GM11168 (cell line): ENCODE data around the gene ANAPC7.
"Not testable (repeated sequence)": the region's sequence is repeated elsewhere in the genome, so short reads cannot be mapped to it uniquely, and the experiment has no call there.

Source experiments
- in situ Hi-C: fragments of 300-500 bp; cut with MboI; formaldehyde crosslinking; loops from one replicate; pipeline ENCODE4 v1.12.0; 2022; ENCODE audit warnings: low sequenced_read_pairs; ENCODE audit not compliant: unreplicated experiment

Gene ANAPC7

DNA sequence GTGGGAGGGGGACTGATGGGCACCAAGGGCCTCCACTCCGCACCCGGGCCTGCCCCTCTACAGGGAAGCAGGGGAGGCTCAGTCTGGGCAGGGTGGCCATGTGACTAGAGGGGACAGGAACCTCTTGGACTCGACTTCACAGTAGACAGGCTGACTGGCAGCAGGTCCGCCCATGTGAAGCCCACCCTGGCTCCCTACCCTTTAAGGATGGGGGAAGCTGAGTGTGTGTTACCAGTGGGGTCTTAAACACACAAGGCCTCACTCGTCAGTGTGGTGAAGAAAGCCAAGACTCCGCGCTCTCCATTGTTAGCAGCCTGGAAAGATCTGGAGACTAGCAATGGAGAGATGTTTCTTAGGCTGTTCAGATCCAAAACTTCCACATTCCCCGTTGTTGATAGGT is 52.4 kb downstream of the ANAPC7 start:
- in situ Hi-C loops: no loop called here

DNA sequence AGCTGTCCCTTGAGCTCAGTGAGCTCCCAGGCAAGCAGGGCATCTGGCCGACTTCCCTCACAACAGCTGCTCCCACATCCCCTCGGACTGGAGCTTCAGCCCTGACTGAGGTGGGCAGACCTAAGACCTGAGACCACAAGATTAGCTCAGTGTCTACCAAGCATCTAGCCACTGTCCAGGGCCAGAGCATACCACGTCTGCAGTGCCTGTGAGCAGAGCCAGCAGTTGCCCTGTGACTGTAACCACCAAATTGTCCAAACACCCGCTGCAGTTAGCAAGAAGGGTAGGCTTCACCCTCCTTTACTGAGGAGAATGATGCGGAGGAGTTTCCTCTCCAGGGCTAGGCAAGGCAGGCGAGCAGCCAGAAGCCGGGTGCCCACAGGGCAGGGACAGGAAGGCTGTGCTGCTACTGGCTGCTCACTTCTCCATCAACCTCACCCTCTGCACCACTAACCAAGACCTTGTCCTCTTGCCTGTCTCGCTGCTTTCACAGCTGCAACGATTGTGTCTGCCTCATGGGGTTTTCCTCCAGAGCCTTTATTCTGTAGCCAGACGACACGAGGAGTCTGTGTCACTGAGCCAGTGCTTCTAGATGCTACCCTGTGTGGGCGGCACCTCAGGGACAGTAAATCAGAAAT is 53.9 kb downstream of the ANAPC7 start:
- in situ Hi-C loops: no loop called here

DNA sequence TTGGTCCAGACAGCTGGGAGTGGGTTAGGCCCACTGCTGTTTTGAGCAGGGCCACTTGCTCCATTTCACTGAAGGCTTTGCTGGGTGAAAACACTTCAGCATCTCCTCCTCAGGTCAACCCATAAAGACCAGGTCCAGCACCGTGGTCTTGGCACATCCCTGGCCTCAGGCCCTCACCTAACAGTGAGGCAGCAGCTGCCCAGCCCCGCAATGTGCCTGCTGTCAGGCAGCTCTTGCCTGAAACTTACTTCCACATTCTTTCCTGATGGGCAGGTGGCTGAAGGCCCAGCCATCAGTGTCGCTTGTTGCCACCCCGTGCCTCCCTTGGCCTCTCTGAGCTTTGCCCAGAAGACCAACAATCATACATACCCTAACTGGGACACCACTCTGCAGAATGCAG is 54.4 kb downstream of the ANAPC7 start:
- in situ Hi-C loops: no loop called here

DNA sequence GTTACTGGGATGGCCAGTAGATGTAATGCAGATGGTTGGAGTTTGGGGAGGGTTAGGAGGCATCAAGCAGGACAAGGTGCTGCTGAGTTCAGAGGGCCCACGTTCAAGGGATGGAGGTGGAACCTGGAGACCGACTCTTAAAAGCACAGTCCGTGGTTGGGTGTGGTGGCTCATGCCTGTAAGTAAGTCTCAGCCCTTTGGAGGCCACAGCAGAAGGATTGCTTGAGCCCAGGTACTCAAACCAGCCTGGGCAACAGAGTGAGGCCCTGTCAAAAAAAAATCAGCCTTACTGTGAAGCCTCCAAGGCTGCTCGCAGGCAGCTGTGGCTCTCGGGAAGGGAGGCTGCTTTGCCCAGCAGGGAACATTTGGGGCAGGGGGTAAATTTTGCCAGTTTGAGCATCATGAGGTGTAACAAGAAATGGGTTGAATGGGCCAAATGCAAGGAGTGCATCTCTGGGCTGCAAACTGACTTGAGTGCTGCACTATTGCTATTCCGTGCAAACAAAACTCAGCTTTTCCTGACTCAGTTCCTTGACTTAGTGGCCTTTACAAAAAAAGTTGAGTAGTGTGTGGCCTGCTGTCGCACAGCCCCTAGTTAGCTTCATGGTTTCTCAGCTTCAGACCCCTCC is 55.0 kb downstream of the ANAPC7 start:
- in situ Hi-C loops: no loop called here

DNA sequence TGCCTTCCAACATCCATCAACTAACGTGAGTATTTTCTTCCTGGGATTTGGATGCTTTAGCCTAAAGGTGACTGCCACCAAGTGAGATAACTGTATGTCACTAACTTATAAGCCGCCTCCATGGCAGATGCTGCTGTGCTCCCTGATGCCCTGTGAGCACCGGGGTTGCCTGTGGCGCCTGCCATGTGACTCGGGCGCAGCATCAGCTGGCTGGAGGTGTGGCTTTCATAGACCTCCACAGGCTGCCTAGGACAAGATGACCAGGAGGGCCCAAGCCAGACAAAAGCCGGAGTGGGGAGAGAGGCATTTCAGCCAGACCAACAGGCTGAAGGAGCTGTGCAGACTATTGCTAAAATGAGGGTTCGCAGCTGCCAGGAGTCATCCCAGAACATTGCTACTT is 55.7 kb downstream of the ANAPC7 start:
- in situ Hi-C loops: no loop called here

DNA sequence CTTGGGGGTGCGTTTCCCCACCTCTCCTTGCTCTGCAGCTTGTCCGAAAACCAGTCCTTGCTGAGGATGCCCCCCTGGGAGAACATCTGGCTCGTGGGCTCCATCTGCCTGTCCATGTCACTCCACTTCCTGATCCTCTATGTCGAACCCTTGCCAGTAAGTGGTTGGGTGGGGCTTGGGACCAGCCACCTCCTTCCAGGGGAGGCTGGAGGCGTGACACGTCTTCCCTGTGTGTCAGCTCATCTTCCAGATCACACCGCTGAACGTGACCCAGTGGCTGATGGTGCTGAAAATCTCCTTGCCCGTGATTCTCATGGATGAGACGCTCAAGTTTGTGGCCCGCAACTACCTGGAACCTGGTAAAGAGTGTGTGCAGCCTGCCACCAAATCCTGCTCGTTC is 57.5 kb downstream of the ANAPC7 start:
- in situ Hi-C loops: no loop called here

DNA sequence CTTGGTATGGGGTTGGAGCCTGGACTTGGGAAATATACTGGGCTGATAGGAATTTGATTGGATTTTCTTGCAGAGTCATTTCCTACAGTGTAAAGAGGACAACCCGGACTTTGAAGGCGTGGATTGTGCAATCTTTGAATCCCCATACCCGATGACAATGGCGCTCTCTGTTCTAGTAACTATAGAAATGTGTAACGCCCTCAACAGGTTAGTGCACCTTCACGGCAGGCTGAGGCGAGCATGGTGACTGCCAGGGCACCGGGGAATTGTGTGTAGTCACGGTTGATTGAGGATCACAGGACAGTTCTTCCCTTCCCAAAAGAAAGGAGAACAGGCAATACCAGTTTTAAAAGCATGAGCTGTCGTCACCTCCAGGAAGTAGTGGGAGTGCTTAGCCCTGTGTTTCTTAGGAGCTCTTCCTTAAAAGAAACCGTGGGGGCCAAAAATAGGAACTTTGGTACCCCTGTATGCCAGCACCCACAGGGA is 58.3 kb downstream of the ANAPC7 start:
- in situ Hi-C loops: no loop called here

DNA sequence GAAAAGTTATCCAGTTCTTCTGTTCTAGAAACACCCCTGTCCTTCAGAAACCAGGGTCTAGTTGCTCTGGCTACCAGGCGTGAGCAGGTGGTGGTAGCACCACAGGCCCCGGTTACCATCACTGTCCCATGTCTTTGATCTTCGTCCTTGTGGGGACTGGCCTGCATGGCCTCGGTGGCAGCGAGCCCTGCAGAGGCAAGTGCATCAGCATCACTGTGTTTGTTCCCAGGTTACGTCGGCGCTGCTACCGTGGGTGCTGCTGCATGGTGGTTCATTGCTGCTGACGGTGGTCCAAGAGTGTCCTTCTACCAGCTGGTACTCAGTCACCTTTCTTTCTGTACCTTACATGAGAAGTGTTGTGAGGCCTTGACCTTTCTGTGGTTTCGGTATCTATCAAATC is 58.9 kb downstream of the ANAPC7 start:
- in situ Hi-C loops: no loop called here

DNA sequence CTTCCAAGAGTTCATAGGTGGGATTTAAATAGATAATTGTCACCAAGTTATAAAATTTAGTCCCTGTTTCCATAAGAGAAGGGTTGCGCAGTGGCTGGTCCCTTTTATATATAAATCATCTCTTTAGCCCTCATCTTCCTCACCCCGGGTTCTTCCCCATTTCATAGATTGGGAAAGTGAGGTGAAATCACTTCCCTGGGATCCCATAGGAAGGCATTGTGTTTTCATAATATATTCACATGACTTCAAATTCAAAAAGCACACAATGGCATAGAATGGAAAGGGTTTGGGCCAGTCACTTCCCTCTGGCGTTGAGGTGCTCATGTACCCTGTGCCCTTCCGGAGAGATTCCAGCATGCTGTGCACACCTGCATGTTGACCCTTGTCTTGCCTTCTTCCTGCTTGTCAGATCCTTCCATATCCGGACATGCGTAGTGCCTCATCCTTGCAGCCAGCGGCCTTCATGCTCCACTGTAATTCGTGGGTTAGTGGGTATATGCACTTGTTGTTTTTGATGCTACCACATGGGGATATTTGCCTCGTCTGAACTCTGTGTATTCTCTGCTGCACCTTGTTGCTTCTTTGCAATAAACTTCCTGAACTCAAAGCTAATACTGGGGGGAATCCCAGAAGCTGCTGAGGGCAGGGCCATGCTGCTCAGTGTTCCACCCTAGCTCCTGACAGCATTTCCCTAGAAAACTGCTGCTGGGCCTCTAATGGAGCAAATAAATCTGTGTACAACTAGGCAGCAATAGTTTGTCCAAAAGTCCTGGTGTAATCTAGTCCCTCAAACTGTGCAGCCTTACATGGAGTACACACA is 59.6 kb downstream of the ANAPC7 start:
- in situ Hi-C loops: no loop called here

DNA sequence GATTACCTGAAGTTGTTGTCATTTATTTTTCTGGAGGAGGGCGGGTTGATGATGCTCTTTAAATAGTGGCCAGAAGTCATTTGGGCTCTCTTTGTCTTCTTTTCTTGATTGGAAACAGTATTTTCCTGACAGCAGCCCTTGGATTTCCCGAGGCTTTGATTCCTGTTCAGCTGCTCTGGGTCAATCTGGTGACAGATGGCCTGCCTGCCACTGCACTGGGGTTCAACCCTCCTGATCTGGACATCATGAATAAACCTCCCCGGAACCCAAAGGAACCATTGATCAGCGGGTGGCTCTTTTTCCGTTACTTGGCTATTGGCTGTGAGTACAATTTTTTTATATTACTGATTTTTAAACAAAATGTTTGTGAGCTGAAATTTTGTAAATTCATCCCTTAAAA is 60.4 kb downstream of the ANAPC7 start:
- in situ Hi-C loops: no loop called here

DNA sequence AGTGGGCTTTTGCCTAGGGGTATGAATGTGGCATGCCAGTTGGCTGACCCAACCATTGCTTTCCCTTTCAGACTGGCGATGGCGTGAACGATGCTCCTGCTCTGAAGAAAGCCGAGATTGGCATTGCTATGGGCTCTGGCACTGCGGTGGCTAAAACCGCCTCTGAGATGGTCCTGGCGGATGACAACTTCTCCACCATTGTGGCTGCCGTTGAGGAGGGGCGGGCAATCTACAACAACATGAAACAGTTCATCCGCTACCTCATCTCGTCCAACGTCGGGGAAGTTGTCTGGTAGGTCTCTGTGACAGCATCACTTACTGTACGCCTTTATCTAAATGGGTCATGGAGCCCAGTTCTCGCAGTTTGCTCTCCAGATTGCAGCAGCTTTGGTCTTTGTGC is 61.4 kb downstream of the ANAPC7 start:
- in situ Hi-C loops: no loop called here

DNA sequence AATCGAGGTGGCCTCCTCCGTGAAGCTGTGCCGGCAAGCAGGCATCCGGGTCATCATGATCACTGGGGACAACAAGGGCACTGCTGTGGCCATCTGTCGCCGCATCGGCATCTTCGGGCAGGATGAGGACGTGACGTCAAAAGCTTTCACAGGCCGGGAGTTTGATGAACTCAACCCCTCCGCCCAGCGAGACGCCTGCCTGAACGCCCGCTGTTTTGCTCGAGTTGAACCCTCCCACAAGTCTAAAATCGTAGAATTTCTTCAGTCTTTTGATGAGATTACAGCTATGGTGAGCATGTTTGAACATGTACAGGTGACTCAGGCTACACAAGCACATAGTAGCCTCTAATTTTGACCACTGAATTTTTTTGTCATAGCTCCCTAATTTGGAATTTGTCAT is 62.8 kb downstream of the ANAPC7 start:
- in situ Hi-C loops: no loop called here

DNA sequence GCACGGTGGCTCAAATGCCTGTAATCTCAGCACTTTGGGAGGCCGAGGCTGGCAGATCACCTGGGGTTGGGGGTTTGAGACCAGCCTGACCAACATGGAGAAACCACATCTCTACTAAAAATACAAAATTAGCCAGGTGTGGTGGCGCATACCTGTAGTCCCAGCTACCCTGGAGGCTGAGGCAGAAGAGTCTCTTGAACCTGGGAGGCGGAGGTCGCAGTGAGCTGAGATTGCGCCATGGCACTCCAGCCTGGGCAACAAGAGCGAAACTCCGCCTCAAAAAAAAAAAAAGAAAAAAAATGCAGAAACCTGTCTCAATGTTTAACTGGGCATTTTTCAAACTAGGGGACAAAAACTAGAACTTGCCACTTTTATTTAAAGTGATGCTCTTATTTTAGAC is 63.2 kb downstream of the ANAPC7 start:
- in situ Hi-C loops: not testable (repeated sequence)

DNA sequence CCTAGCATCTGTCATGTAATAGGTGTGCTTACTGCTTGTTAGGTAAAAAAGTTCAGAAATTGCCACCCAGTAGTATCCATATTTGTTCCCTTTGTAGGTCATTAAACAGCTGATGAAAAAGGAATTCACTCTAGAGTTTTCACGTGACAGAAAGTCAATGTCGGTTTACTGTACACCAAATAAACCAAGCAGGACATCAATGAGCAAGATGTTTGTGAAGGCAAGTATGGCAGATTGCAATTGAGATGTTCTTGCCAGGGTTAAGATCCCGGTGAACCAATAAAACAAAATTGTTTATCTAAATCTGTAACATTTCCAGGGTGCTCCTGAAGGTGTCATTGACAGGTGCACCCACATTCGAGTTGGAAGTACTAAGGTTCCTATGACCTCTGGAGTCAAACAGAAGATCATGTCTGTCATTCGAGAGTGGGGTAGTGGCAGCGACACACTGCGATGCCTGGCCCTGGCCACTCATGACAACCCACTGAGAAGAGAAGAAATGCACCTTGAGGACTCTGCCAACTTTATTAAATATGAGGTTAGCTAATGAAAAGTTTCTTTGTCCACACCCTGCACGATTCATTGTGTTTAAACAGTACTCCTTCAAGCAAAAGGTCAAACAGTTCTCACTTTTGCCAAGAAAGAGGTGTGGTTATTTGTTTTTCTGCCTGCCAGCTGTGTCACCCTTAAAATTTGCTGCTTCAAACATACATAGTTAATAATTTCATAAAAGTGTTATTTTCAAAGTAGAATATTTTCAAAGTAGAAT is 64.1 kb downstream of the ANAPC7 start:
- in situ Hi-C loops: no loop called here

DNA sequence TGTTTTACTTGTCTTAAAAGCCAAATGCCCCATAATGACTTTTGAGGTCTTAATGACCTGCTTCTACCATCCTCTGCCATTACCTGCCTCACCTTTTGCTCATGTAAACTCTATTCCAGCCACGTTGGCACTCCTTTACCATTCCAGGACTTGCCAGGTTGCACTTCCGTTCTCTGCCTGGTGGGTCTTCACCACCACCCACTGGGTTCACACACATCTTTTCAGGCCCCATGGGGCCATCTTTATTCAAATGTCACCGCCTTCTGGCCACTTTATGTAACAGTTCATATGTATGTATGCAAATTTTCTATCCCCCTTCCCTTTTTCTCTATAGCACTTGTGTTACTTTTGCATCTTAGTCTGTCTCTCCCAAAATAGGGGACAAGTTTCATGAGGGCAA is 64.8 kb downstream of the ANAPC7 start:
- in situ Hi-C loops: no loop called here

DNA sequence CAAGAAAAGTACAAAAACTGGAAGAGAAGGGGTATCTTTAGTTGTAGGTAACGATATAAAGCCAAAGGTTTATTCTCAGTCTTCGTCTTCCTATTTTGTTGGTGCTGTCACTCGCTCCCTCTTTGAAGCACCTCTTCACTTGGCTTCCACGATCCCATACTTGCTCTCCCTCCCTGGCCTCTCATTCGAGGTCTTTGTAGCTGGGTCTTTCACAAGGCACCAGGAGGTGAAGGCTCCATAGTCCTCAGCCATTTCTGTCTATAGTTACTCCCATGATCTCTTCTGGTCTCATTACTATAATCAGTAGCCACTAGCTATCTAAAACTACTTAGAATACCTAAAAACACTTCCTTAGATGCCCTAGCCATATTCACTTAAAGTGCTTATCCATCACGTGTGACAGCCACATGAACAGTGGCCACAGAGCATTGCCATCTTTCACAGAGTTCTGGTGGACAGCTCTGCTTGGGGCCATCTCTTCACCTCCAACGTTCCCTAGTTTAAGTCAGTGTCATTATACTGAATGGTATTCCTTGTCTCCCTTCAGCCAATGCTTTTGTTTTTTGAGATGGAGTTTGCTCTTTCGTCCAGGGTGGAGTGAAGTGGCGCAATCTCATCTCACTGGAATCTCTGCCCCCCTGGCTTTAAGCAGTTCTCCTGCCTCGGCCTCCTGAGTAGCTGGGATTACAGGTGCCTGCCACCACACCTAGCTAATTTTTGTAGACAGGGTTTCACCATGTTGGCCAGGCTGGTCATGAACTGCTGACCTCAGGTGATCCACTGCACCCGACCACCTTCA is 65.4 kb downstream of the ANAPC7 start:
- in situ Hi-C loops: no loop called here

DNA sequence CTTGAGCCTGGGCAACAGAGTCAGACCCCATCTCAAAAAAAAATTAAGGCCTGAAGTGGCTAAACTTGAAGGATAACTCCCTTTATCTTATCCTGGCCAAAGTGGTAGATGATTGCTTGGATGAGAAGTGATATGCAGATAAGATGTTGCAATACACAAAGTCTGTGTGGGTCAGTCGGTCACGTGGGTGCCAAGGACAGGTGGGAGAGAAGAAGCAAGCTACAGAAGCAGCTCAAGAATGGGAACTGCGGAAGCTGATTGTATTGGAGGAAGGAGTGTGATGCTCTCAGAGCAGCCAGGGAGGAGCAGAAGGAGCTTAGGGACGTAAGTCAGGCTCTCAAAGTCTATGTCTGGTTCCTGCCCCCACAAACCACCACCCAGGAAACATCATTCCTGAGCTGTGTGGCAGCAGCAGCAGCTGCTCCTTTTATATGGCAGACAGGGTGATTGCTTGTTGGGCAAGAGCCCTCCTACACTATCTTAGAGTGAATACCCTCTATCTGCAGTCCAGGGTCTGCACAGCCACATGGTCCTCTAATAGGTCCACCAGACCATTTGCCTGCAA is 67.9 kb downstream of the ANAPC7 start:
- in situ Hi-C loops: no loop called here

DNA sequence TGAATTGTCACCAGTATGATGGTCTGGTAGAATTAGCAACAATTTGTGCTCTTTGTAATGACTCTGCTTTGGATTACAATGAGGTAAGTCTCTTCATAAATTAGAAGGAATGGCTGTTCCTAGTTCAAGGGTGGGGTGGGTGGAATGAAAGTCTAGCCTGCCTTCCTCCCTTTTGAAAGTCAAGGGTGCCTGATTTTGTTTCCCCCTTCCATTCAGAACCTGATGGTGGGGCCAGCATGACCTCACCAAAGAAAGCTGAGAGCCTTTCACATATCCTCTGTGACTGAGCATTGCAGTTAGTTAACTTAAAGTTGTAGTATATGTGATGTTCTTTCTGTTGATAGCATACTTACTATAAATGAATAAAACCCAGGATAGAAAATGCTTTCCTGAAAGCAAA is 70.3 kb downstream of the ANAPC7 start:
- in situ Hi-C loops: no loop called here

DNA sequence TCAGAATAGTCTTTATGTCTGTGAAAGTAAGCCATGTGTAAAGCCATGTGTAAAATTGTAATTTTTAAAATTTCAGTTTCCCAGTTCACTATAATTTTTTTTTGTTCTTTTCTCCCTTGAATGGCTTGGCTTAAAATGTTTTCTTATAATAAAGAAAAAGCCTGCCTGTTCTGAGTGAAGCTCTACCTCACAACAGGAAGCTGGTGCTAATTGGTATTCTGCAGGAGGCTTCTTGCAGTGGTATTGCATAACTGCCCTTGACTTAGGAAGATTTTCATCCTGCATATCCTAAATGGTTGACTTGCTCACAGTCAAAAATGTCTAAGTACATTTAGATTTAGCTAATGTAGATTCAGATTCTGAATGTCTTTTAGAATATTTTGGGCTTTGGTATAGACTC is 73.0 kb downstream of the ANAPC7 start:
- in situ Hi-C loops: no loop called here

DNA sequence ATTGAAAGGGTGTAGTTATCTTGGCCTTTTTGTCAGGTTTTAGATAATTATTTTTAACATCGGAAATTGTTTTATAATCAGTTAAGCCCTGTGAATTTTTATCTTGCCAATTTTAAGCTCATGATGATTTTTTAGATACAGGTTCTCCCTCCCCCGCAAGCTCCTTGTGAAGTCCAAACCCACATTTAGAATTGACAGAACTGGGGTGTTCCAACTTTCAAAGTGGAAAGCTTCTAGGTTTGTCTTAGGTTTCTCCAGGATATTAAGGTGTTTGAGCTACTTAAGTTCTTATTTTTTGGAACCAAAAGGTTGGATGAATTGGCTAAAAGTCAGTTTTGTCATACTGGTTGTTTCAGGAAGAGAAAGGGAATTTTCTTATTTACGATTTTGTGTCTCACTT is 73.4 kb downstream of the ANAPC7 start:
- in situ Hi-C loops: no loop called here
